ENCODE data around the gene GAS2.

Gene GAS2

GRCh38 chr11:22792497-22792896, 126.1 kb downstream of the GAS2 start:
- Histone ChIP-seq H3K27ac (peak overlapping the region; percentile 51), H3K27me3 (no peaks in the 10 kb centered on the region), H3K4me3 (ENCODE audit: low read depth in 1 of 2, low read length in 1 of 2) (no peak overlapping the region), H3K36me3 (no peaks in the 10 kb centered on the region), H3K9me3 (no peaks in the 10 kb centered on the region), H3K4me1 (ENCODE audit: control insufficient read depth in 1 of 2, insufficient read depth in 1 of 2, low read depth in 1 of 2, low read length in 1 of 2) (peaks cover 23 to 42% of the 10 kb centered on the region in 2 experiments)
- no peak for TF ChIP-seq CTCF (IDR thresholded peaks at IDR 0.05)

GRCh38 chr11:22795914-22796313, 129.5 kb downstream of the GAS2 start:
- H3K36me3 ChIP-seq = no peaks in the 10 kb centered on the region
- no peaks in the 10 kb centered on the region for H3K9me3 ChIP-seq
- peaks cover 23 to 42% of the 10 kb centered on the region in 2 experiments for H3K4me1 ChIP-seq (ENCODE audit: control insufficient read depth in 1 of 2, insufficient read depth in 1 of 2, low read depth in 1 of 2, low read length in 1 of 2)
- TF ChIP-seq CTCF (IDR thresholded peaks at IDR 0.05) = no peak
- peaks cover 21% of the 10 kb centered on the region for H3K27me3 ChIP-seq
- H3K4me3 ChIP-seq (ENCODE audit: low read depth in 1 of 2, low read length in 1 of 2) = no peak overlapping the region
- no peak overlapping the region for H3K27ac ChIP-seq

GRCh38 chr11:22797047-22797446, 130.6 kb downstream of the GAS2 start:
- Histone ChIP-seq H3K4me3 (ENCODE audit: low read depth in 1 of 2, low read length in 1 of 2) (no peak overlapping the region), H3K4me1 (ENCODE audit: control insufficient read depth in 1 of 2, insufficient read depth in 1 of 2, low read depth in 1 of 2, low read length in 1 of 2) (peaks cover 14 to 31% of the 10 kb centered on the region in 2 experiments), H3K36me3 (no peaks in the 10 kb centered on the region), H3K27ac (no peak overlapping the region), H3K9me3 (no peaks in the 10 kb centered on the region), H3K27me3 (peaks cover 21% of the 10 kb centered on the region)
- TF ChIP-seq CTCF (IDR thresholded peaks at IDR 0.05) = no peak

GRCh38 chr11:22798901-22799300, 132.5 kb downstream of the GAS2 start:
- Histone ChIP-seq H3K4me3 (ENCODE audit: low read depth in 1 of 2, low read length in 1 of 2) (no peak overlapping the region), H3K27me3 (peaks cover 34% of the 10 kb centered on the region), H3K9me3 (no peaks in the 10 kb centered on the region), H3K36me3 (no peaks in the 10 kb centered on the region), H3K27ac (no peak overlapping the region), H3K4me1 (ENCODE audit: control insufficient read depth in 1 of 2, insufficient read depth in 1 of 2, low read depth in 1 of 2, low read length in 1 of 2) (peaks cover 6 to 12% of the 10 kb centered on the region in 2 experiments)
- TF ChIP-seq CTCF (IDR thresholded peaks at IDR 0.05) = no peak

- peaks cover 43% of the 10 kb centered on the region for H3K27me3 ChIP-seq
- no peaks in the 10 kb centered on the region for H3K36me3 ChIP-seq
- H3K9me3 ChIP-seq = no peaks in the 10 kb centered on the region
- no peak overlapping the region for H3K27ac ChIP-seq
- H3K4me1 ChIP-seq (ENCODE audit: control insufficient read depth in 1 of 2, insufficient read depth in 1 of 2, low read depth in 1 of 2, low read length in 1 of 2) = no peaks in the 10 kb centered on the region
- TF ChIP-seq CTCF (IDR thresholded peaks at IDR 0.05) = no peak
- no peak overlapping the region for H3K4me3 ChIP-seq (ENCODE audit: low read depth in 1 of 2, low read length in 1 of 2)
Measured at GRCh38 chr11:22800482-22800881, 134.1 kb downstream of the GAS2 start.

GRCh38 chr11:22802861-22803260, 136.4 kb downstream of the GAS2 start:
- no peaks in the 10 kb centered on the region for H3K9me3 ChIP-seq

More at GRCh38 chr11:22802861-22803260, 136.4 kb downstream of the GAS2 start:
- Histone ChIP-seq H3K27me3 (peaks cover 43% of the 10 kb centered on the region), H3K4me3 (ENCODE audit: low read depth in 1 of 2, low read length in 1 of 2) (no peak overlapping the region), H3K36me3 (no peaks in the 10 kb centered on the region), H3K4me1 (ENCODE audit: control insufficient read depth in 1 of 2, insufficient read depth in 1 of 2, low read depth in 1 of 2, low read length in 1 of 2) (no peaks in the 10 kb centered on the region), H3K27ac (no peak overlapping the region)
- no peak for TF ChIP-seq CTCF (IDR thresholded peaks at IDR 0.05)
